RPMI7951 (cell line): ENCODE results near the gene ATP1A4. TPM values are rescaled to one million over a fixed set of nuclear protein-coding genes. Genes with fewer than 3 reads are reported as not detected.

Source experiments
- DNase-seq: peaks from one replicate; pipeline ENCODE4 v3.0.0-alpha.2; 2012; ENCODE audit warnings: low read depth
- total RNA-seq: library from RNA; depleted of rRNA; stranded (reverse); fragments of >200 nt; shearing (Covaris generic); gene quantifications from 2 replicates; pipeline ENCODE4 v1.2.3, GENCODE V29; 2014; rRNA removed

The ATP1A4 gene
- total RNA-seq, 1 experiment from 2014 or later: not detected

GRCh38 chr1:160227561-160227960, 76.2 kb downstream of the ATP1A4 start:
- no peak for DNase-seq

- no peak for DNase-seq
These were observed 77.0 kb downstream of the ATP1A4 start for GRCh38 chr1:160228431-160228830.

DNA sequence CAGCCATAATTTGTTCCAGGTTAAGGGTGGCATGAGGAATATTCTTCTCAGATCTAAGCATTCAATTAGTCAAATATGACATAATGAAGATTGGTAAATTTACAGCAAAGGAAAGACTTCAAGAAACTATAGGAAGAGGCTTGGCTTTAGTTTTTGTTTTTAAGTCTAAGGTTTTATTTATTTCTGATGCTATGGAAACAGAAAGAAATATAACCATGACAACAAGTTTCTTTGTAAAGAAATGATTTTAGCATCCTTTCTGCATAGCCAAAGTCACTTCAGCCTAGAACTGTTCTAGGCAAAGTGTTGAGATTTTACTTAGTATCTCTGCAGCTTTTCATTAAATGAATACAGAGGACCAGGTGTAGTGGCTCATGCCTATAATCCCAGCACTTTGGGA, 81.5 kb downstream of the ATP1A4 start:
- DNase-seq: no peak

Other genes starting within 250 kb of the ATP1A4 start
- gene TAGLN2, start 226.1 kb upstream of the ATP1A4 start, total RNA-seq: 811 and 1,008 TPM in 2 replicates
- gene IGSF9, start 206.0 kb upstream of the ATP1A4 start, total RNA-seq: not detected in 2 replicates
- gene SLAMF9, start 197.4 kb upstream of the ATP1A4 start, total RNA-seq: 0.60 and 0.88 TPM in 2 replicates
- gene PIGM, start 119.6 kb upstream of the ATP1A4 start, total RNA-seq: 4.7 and 4.9 TPM in 2 replicates
- 0.10 and 0.12 TPM in 2 replicates for gene KCNJ10, start 81.4 kb upstream of the ATP1A4 start, total RNA-seq
- gene KCNJ9, start 70.1 kb upstream of the ATP1A4 start, total RNA-seq: not detected in 2 replicates
- 7.9 and 10.7 TPM in 2 replicates for gene IGSF8, start 53.0 kb upstream of the ATP1A4 start, total RNA-seq
- not detected in 2 replicates for gene ATP1A2, start 35.8 kb upstream of the ATP1A4 start, total RNA-seq
- gene CASQ1, start 39.0 kb downstream of the ATP1A4 start, total RNA-seq: not detected in 2 replicates
- 107 and 111 TPM in 2 replicates for gene PEA15, start 53.8 kb downstream of the ATP1A4 start, total RNA-seq
- gene DCAF8, start 110.9 kb downstream of the ATP1A4 start, total RNA-seq: 28.4 and 31.4 TPM in 2 replicates
- 29.2 and 35.6 TPM in 2 replicates for gene PEX19, start 133.5 kb downstream of the ATP1A4 start, total RNA-seq
- gene COPA, start 191.6 kb downstream of the ATP1A4 start, total RNA-seq: 127 and 140 TPM in 2 replicates
- gene NCSTN, start 191.8 kb downstream of the ATP1A4 start, total RNA-seq: 65.6 and 88.6 TPM in 2 replicates
- gene NHLH1, start 215.5 kb downstream of the ATP1A4 start, total RNA-seq: not detected in 2 replicates
- gene VANGL2, start 249.0 kb downstream of the ATP1A4 start, total RNA-seq: 0.10 and 0.12 TPM in 2 replicates